HG03457 (cell line): ENCODE results near the gene PSRC1.

Source experiments
- ATAC-seq: cut with Tn5 transposase; IDR thresholded peaks from one replicate; pipeline ENCODE4 v1.9.1; 2021; ENCODE audit warnings: moderate number of reproducible peaks; ENCODE audit not compliant: unreplicated experiment

The PSRC1 gene

DNA sequence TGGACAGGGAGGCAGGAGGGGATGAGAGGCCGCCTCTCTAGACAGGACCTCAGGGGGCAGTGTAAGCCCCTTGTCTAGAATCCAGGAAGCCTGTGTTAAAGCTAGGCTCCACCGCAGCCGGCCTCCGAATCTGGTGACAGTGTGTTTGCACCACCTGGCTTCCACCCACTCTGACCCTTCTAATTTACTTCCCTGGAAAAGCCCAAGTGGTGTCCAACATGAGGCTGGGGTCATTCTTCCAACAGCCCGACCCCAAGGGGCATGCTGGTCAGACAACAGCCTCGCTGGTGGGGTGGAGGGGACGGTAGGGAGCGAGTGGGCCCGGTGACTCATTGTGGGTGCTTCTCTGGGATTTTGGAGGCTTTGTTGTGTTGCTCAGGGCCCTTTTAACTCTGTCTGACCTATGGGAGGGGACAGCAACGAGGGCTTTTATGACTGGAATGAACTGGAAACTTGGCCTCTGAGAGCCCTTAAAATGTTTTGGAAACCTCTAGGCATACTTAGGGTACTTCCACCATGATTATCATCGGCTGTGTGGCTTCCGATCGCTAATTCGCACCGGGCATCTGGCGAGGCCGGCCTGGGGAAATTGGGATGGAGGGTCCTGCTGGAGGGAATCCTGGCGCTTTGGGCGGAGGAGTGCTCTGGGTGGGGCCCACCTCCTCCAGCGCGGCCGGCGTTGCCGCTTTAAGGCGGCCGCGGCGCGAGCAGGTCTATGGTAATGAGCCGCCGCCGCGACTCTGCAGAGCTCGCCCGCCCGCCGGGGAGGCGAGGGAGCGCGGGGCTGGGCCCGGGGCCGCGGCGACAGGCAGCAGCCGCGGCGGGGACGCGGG is 33.9 kb downstream of the PSRC1 start, which contains the start of gene CELSR2:
TSS of gene CELSR2 (plus strand) at position 743 of the 833 bp plus-strand sequence. CDS start 541 bp downstream, outside the sequence.
- ATAC-seq, result peak; percentile 71

DNA sequence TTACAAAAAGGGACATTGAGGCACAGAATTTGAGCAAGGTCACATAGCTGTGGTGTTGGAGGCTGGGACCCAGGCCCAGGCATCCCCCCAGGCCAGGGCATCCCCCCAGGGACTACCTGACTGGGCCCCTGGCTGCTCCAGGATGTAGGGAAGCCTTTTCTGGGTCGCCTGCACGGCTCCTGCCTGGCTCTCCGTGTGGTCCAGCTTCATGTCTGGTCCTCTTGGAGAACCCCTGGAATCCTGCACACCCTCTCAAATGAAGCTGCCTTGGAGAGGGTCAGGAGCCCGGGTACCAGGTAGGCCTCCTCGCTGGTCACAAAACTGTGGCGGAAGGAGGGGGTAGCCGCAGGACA is 34.5 kb downstream of the PSRC1 start:
- ATAC-seq, result no peak

DNA sequence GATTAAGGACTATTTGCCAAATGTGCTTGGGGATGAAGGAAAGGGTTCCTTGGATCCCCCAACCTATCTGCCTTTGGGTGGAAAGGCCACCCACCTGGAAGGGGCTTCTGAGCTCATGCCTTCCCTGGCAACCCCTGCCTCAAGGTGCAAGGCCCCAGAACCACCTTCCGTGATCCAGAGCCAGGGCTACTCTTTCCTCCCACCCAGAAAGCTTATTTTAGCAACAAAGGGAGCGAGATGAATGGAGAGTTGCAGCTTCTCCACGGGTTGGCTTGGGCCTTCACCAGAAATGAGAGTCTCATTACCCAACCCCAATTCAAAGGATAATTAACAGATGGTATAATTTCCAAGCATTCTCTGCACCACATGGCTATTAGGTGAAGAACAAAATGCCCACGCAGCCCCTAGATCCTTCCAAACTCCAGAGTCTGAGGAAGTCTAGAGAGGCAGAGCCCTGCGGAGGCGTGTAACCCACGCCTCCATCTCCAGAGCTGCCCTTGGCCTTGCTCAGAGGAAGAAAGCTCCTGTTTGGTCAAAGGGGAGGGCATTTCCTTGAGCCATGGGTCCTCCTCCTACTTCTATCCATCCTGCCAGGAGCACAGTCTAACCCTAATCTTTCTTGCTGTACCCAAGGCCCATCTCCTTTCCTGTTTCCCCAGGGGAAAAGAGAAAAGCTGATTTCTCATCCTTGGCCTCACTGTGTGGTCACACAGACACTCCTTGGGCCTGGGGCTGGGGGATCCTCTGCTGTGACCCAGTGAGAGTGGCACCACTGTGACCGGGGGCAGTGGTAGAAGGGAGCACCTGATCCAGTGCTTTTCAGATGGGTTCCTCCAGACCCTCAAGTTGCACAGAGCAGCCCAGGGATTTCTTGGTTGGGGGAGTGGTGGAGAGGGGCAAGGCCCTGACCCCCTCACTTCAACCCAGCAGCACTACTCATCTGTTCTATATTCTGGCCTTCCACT is 35.3 kb downstream of the PSRC1 start:
- ATAC-seq, result no peak

DNA sequence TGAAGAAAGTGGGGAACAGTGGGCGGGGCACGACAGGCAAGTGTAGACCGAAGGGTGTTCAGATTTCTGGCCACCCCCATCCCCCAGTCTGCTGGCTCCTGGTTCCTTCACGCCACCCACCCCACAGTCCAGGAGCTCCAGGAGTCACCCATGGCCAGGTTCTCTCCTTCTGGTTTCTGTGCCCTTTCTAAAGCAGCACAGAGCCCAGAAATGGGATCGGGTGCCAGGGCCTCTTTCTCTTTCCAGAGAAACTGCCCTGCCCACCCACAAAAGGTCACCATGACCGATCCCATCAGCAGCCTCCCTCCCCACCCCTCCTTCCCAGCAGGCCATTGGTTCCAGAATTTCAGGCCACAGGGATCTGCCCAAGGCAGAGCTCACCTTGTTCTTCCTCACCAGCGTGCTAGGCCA is 36.8 kb downstream of the PSRC1 start:
- no peak for ATAC-seq

DNA sequence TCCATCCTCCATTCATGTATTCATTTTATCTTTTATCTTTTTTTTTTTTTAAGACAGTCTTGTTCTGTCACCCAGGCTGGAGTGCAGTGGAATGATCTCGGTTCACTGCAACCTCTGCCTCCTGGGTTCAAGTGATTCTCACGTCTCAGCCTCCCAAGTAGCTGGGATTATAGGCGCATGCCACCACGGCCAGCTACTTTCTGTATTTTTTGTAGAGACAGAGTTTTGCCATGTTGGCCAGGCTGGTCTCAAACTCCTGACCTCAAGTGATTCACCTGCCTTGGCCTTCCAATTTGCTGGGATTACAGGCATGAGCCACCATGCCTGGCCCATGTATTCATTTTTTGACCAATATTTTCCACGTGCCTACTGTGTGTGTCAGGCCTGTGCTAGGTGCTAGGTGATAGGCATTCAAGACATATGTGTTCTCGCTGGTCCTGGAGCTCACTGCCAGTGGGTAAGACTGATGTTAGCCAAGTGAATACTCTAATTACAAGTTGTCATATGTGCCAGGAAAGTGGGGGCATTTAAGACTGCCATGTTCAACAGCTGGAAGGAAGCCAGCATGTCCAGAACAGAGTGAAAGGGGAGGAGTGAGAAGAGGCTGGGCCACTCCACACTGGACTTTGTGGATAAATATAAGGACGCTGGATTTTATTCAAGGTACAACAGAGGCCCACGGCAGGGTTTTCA is 38.9 kb downstream of the PSRC1 start:
- no peak for ATAC-seq

DNA sequence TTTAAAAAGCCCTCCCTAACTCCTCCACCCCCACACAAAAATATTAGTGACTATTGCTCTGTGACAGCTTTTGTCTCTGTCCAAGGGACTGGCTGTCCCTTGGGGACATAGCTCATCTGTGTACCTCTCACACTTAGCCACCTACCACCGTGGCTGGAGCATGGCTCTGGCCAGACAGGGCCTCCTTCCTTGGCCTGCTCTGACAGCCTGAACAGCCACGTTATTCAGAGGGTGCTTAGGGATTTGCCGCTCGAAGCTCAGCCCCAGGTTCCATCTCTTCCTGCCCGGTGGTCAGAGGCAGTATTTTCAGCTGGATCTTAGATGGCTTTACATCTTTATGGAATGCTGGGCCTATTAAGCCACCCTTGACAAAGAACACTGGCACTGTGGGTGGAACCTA is 39.7 kb downstream of the PSRC1 start:
- ATAC-seq, result no peak

DNA sequence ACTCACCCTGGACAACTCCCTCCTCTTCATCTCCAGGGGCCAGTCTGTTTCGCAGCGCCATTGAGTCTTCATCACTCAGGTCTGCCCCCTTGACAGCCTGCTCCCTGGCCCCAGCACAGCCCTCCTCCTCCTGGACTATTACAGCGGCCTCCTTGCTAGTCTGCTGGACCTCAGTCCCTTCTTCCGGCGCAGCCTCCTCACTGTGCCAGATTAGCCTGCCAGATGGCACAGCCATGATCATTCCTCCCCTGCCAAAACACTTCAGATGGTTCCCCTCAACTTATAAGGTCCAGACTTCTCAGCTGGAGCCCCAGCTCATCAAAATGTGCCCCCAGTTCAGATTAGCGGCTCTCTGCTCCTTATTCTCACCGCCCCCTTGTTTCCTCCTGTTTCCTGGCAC is 40.6 kb downstream of the PSRC1 start:
- no peak for ATAC-seq

DNA sequence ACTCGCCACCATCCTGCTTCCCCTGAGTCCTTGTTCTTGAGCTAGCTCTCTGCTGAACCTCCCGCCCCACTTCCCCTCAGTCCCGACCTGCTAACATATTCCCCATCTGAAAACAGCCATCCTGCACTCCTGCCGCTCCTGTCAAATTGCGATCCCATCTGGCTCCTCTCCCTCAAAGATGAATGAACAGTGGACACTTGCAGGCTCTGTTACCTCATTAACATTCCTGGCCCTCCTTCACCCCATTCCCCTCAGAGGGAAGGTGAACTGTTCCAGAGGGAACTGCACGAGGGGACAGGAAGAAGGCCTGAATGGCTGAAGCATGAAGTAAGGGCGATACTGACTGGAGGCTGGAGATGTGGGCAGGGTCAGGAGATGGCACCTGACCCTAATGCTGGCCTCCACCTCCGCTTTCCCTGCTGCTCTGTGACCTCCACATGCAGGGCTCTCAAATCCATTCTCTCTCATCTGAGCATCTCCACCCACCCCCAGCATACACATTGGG is 41.1 kb downstream of the PSRC1 start:
- ATAC-seq, result no peak

DNA sequence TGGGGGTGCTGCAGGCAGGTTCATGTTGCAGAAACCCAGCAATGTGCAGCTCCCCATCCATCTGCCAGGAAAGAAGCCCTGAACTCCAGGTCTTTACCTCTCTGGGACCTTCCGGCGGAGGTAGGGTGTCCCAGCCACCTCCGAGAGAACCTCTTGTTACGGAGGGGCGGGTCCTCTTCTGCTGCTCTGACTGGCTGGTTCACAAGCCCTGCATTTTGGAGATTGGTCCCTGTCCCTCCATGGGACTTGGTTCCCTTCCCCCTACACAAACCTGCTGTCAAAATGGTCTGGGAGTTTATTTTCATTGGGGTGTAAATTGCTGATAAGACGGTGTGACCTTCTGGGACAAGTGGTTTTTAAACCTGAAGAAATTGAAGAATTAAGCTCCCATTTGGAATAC is 41.6 kb downstream of the PSRC1 start:
- ATAC-seq, result no peak

DNA sequence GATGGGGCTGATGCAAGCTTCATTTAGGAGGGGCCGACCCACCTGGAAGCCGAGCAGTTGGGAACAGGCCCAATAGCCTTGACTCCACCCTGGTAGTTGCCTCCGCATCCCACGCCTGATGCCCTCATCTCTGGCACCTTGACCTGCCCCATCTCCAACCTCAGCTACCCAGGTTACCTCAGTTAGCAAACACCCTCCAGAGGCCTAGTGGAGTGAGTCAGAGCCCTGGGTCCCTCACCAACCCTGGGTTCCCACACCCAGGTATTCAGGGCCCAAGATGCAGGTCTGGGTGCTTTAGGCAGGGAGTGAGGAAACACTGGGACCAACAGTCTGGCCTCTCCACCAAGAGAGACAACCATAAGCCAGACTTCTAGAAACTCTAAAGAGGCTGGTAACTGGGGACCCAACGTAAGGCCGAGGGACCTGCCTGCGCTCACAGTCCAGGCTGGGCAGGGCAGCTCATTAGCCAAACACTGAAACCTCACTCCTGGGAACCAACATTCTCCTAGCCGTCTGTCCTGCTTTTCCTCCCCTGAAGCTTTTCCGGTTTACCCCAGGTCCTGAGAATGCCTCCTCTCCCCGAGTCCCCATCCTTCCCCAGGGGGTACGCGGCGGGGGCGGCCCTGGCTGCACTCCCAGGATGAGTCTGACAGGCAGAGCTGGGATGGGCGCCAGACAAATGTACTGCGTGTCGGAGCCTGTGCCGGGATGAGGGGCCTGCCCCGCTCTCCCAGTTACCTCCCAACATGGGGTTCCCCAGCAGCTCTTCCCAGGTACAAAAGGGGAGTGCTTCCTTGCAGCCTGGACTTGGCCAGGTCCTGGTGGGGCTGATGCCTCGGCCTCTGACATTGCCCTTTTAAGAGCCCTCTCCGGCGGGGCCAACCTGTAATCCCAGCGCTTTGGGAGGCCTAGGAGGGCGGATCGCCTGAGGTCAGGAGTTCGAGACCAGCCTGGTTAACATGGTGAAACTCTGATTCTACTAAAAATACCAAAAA is 42.5 kb downstream of the PSRC1 start:
- ATAC-seq, result no peak

DNA sequence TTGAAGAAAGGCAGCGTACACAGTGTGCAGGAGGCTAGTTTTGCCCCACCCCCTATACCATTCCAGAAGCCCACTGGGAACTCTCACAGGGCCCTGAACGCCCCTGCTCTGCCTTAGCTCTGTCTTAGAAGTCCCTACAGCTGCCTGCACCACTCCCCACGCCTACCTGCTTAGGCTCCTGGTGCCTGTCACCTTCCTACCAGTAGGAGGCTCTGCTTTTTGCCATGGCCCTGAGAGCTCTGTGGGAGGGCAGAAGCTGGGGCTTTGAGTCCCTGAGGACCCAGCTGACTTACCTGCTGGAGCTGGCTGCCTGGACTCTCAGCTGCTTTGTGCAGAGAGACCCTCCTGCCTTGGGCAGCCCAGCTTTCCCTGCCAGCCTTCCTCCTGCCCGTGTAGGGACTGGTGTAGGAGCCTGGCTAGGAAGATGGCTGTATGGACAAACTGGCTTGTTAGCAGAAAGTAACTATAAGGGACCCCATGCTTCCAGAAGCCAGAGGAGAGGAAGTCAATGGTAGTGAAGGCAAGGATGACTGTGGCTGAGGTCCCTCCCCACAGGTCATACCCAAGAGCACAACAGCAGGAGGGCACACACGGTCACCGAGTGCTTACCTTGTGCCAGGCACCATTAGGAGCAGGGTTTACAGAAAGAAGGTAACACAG is 43.4 kb downstream of the PSRC1 start:
- ATAC-seq, result no peak

DNA sequence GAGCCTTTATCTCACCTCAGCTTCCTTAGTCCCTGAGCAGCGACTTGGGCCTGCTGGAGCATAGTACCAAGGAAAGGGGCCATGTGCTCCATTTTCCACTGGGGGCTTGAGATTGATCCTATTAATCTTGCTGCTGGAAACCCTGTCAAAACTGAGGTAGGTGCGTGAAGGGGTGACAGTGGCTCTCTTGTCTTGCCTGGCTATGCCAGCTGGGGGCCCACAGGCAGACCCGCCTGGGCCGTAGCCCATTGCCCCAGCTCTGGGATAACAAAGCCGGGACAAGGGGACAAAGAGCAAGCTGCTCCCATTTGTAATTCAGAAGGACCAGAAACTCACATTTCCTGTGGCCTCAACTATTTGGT is 43.9 kb downstream of the PSRC1 start:
- no peak for ATAC-seq

DNA sequence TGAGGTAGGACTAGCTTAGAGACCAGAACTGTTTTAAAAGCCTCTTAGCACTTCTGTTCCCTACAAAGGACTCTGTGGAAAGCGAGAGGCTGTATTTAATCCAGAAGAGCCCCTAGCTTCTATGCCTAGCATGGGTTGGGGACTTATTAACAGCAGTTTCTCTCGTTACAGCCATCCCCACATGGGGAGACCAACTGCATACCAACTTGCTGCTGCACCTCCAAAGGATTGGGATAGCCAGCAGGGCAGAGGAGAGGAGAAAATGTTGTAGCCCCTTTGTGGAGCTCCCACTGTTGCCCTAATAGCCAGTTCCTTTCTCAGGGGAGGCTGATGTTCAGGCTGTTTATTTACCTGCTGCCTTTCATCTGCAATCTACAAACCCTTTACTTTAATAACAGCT is 44.6 kb downstream of the PSRC1 start:
- no peak for ATAC-seq

DNA sequence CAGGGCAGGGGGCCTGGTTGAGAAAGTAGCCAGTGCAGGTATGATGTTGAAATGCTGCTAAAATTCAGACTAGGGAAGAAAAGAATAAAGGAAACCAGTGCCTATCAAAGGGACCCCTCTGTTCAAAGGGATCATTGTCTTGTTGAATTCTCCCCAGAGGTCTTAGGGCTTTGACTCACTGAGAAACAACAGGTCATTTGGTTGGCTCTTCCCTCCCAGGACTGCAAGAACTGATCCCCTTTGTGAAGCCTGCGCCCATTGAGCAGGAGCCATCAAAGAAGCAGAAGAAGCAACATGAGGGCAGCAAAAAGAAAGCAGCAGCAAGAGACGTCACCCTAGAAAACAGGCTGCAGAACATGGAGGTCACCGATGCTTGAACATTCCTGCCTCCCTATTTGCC is 45.4 kb downstream of the PSRC1 start:
- no peak for ATAC-seq

DNA sequence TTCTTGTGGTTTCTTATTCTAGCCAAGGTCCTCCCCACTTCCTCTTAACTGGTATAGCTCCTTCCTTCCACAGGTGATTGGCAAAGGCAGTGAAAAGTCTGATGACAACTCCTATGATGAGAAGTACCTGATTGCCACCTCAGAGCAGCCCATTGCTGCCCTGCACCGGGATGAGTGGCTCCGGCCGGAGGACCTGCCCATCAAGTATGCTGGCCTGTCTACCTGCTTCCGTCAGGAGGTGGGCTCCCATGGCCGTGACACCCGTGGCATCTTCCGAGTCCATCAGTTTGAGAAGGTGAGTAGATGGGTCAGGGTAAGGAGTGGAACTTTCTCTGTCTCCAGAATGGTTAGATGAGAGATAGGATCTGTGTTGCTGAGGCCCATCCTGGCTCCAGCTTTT is 47.8 kb downstream of the PSRC1 start:
- no peak for ATAC-seq

DNA sequence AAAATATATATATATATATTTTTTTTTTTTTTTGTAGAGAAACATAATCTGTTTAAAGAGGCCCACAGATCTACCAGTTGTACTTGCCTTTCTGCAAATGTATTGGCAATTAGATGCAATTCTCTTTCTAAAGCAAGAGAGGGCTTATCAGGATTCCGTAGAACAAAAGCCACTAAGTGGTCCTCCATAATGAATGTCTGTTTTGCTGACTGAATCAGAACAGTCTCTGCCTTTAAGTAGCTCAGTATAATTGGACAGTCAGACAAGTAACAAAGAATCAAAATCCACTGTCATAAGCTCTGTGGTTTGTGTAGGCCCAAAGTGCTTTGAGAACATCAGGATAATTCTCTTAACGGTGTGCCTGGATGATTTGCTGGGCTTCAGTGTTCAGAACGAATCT is 51.9 kb downstream of the PSRC1 start:
- ATAC-seq, result no peak
